C4-2B (cell line): ENCODE results near the gene RMP24.

Experiments
- ZFX ChIP-seq: fragments of 450-650 bp; IDR thresholded peaks from 2 replicates; pipeline ENCODE4 v1.6.1; 2017
- TF ChIP-seq, protein P1 (sequence below): fragments of 450-650 bp; conservative IDR thresholded peaks from 2 replicates; pipeline ENCODE4 v1.5.1; 2017; ENCODE audit warnings: mild to moderate bottlenecking

DNA sequence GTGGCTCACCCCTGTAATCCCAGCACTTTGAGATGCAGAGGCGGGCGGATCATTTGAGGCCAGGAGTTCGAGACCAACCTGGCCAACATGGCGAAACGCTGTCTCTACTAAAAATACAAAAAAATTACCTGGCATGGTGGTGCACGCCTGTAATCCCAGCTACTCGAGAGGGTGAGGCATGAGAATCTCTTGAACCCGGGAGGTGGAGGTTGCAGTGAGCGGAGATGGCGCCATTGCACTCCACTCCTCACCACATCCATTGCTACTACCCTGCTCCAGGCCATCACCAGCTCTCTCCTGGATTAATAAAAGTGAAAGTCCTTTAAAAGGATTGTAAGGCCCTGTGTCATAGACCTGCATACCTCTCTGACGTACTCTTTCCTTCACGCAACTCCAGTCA is 1.2 kb downstream of the RMP24 start:
- TF ChIP-seq, protein P1, sequence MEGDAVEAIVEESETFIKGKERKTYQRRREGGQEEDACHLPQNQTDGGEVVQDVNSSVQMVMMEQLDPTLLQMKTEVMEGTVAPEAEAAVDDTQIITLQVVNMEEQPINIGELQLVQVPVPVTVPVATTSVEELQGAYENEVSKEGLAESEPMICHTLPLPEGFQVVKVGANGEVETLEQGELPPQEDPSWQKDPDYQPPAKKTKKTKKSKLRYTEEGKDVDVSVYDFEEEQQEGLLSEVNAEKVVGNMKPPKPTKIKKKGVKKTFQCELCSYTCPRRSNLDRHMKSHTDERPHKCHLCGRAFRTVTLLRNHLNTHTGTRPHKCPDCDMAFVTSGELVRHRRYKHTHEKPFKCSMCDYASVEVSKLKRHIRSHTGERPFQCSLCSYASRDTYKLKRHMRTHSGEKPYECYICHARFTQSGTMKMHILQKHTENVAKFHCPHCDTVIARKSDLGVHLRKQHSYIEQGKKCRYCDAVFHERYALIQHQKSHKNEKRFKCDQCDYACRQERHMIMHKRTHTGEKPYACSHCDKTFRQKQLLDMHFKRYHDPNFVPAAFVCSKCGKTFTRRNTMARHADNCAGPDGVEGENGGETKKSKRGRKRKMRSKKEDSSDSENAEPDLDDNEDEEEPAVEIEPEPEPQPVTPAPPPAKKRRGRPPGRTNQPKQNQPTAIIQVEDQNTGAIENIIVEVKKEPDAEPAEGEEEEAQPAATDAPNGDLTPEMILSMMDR: no peak
- no peak for TF ChIP-seq ZFX
